HEK293 (cell line): ENCODE results near the gene CFAP221.

Source experiments
- CTCF ChIP-seq: fragments of 450-650 bp; formaldehyde crosslinking; IDR thresholded peaks from 2 replicates; pipeline ENCODE4 v1.5.1; 2016; ENCODE audit warnings: missing biosample characterization, missing genetic modification characterization
- KLF1 ChIP-seq: fragments of 450-650 bp; formaldehyde crosslinking; IDR thresholded peaks from 2 replicates; pipeline ENCODE4 v1.5.1; 2016; ENCODE audit warnings: missing biosample characterization, missing genetic modification characterization
- KLF10 ChIP-seq: fragments of 450-650 bp; IDR thresholded peaks from 2 replicates; pipeline ENCODE4 v1.5.1; 2018; ENCODE audit warnings: missing biosample characterization, mild to moderate bottlenecking, missing genetic modification characterization
- MYNN ChIP-seq: fragments of 450-650 bp; formaldehyde crosslinking; IDR thresholded peaks from 2 replicates; pipeline ENCODE4 v1.5.1; 2016; ENCODE audit warnings: missing biosample characterization, missing genetic modification characterization, borderline replicate concordance
- REPIN1 ChIP-seq: fragments of 450-650 bp; formaldehyde crosslinking; IDR thresholded peaks from 2 replicates; pipeline ENCODE4 v1.5.1; 2017; ENCODE audit warnings: missing biosample characterization, missing genetic modification characterization, low read depth
- YY1 ChIP-seq: fragments of 450-650 bp; formaldehyde crosslinking; IDR thresholded peaks from 2 replicates; pipeline ENCODE4 v1.5.1; 2018; ENCODE audit warnings: missing biosample characterization, missing genetic modification characterization
- ZNF214 ChIP-seq: fragments of 450-650 bp; formaldehyde crosslinking; IDR thresholded peaks from 2 replicates; pipeline ENCODE4 v1.5.1; 2017; ENCODE audit warnings: missing biosample characterization, mild to moderate bottlenecking, missing genetic modification characterization, borderline replicate concordance
- ZNF501 ChIP-seq: fragments of 450-650 bp; formaldehyde crosslinking; IDR thresholded peaks from 2 replicates; pipeline ENCODE4 v1.5.1; 2016; ENCODE audit warnings: missing biosample characterization, missing genetic modification characterization
- ZNF639 ChIP-seq: fragments of 450-650 bp; formaldehyde crosslinking; IDR thresholded peaks from 2 replicates; pipeline ENCODE4 v1.5.1; 2016; ENCODE audit warnings: missing biosample characterization, missing genetic modification characterization

- TF ChIP-seq ZNF501 (tag by site-specific recombination) (no peak), ZNF214 (tag by site-specific recombination) (no peak), KLF1 (tag by site-specific recombination) (no peak), ZNF639 (tag by site-specific recombination) (no peak), MYNN (tag by site-specific recombination) (no peak), REPIN1 (tag by site-specific recombination) (no peak), CTCF (tag by site-specific recombination) (no peak), KLF10 (no peak), YY1 (no peak)
Measured at GRCh38 chr2:119638685-119639554, 94.7 kb downstream of the CFAP221 start.
